Measurements from ENCODE around the gene CCDC196.
A peak's percentile ranks its signal among the peaks of the same experiment; 100 is the strongest.

Gene CCDC196, protein sequence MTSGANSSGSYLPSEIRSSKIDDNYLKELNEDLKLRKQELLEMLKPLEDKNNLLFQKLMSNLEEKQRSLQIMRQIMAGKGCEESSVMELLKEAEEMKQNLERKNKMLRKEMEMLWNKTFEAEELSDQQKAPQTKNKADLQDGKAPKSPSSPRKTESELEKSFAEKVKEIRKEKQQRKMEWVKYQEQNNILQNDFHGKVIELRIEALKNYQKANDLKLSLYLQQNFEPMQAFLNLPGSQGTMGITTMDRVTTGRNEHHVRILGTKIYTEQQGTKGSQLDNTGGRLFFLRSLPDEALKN

DNA sequence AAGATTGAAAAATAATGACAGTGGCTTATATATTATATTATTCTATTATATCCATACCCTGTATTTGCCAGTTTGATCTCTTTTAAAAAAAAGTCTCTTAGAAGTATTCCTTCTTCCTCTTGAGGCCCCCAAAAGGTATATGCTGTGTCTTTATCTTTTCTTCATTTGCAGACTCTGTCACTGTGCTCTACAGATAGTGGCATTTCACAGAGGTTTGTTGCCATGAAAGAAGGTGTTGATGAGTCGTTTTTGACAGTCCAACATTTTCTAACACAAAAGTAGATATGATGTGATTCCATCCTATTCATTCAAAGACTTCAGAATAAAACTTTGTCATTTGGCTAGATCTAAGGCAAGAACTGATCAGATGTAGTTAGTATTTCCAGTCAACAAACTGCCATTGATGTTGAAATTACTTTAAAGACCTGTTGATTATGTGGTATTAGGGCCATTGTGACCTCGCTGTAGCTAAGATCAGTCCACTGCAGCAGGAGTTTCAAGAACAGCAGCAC is at the start of gene CCDC196:
Gene CCDC196 (plus strand): TSS at position 462 of the 512 bp plus-strand sequence. CDS start 132 bp downstream, outside the sequence.
- H3K4me1 Mint-ChIP-seq = no peaks in the 10 kb centered on the region
- peaks cover 20% of the 10 kb centered on the region for H3K27me3 Mint-ChIP-seq (ENCODE audit: low read depth, poor library complexity)
- H3K36me3 Mint-ChIP-seq (ENCODE audit: low read depth) = no peaks in the 10 kb centered on the region
- no peak for DNase-seq
- no peak for TF ChIP-seq CTCF (IDR thresholded peaks at IDR 0.05)
- no peak within 1 kb of the TSS for H3K4me3 Mint-ChIP-seq
- no peak within 1 kb of the TSS for H3K27ac Mint-ChIP-seq
- H3K9me3 Mint-ChIP-seq = no peaks in the 10 kb centered on the region

DNA sequence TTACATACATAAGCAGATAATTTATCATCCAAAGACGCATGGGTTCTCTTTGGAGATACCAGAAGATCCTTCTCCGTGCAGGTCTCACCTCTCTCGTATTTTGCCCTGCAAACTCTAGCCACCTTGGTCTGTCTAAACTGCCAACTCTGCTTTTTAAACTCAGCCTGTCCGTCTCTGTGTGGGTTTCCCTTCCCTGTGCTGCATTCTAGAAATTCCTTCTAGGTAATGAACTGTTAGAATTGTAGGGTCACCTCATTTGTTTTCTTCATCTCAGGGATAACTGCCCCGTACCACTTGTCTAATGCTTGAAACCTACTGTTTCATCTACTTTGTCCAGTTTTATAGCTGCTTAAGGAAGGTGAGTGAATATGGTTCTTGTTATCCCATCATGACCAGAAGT is 45.4 kb upstream of the CCDC196 start:
- Mint-ChIP-seq H3K27me3 (ENCODE audit: low read depth, poor library complexity) (no peaks in the 10 kb centered on the region), H3K4me1 (peaks cover 24% of the 10 kb centered on the region), H3K36me3 (ENCODE audit: low read depth) (peaks cover 19% of the 10 kb centered on the region), H3K9me3 (peaks cover 40% of the 10 kb centered on the region), H3K4me3 (no peak overlapping the region), H3K27ac (no peak overlapping the region)
- no peak for TF ChIP-seq CTCF (IDR thresholded peaks at IDR 0.05)
- no peak for DNase-seq

DNA sequence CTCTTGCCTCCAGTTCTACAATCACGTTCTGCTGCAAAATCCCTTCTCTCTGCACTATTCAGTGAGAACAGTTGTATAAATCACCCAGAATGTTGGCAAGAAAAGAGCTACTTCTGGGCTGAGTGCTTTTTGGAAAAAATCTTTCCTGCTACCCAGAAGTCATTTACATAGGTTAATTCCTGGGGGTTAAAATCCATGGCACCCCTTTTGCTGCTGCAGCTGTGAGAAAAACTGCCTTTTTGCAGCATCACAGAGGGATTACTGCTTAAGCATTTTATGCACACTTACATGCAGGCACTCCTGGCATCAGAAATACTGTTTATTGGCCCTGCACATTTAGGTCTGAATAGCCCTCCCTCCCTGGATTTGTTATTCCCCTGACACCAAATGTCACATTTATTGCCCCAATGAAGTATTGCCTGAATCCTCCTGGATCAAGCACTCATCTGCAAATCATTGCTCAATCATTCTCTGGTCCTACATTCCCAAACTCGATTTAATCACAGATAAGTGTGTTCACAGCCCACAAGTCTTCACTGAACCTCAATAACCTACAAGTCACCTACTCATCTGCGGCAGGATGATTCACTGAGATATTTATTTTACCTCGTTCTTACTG is 43.1 kb upstream of the CCDC196 start:
- peaks cover 3% of the 10 kb centered on the region for H3K27me3 Mint-ChIP-seq (ENCODE audit: low read depth, poor library complexity)
- H3K27ac Mint-ChIP-seq = peak overlapping the region; percentile 25
- H3K4me3 Mint-ChIP-seq = peak overlapping the region; percentile 26
- DNase-seq = peak; percentile 10
- H3K9me3 Mint-ChIP-seq = peaks cover 32% of the 10 kb centered on the region
- peaks cover 24% of the 10 kb centered on the region for H3K4me1 Mint-ChIP-seq
- H3K36me3 Mint-ChIP-seq (ENCODE audit: low read depth) = peaks cover 19% of the 10 kb centered on the region
- no peak for TF ChIP-seq CTCF (IDR thresholded peaks at IDR 0.05)

DNA sequence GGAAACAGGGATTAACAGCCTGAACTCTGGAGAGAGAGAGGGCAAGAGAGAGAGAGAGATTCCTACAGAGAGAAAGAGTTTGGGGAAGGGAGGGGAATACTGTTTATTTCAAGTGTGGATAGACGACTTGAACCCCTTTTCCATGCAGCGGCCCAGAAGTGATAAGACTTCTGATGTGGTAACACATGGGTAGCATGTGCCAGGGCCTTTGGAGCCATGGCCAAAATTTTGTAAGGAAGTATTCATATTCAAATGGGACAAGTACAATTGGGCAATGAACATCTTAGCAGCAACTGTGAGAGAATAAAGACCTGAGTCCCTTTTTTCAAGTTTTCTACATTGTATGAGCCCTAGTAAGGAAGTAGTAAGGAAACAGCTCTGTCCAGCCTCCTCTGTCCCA is 42.4 kb upstream of the CCDC196 start:
- DNase-seq = no peak
- peaks cover 26% of the 10 kb centered on the region for H3K9me3 Mint-ChIP-seq
- peaks cover 24% of the 10 kb centered on the region for H3K4me1 Mint-ChIP-seq
- no peak overlapping the region for H3K4me3 Mint-ChIP-seq
- TF ChIP-seq CTCF (IDR thresholded peaks at IDR 0.05) = no peak
- H3K36me3 Mint-ChIP-seq (ENCODE audit: low read depth) = peaks cover 16% of the 10 kb centered on the region
- H3K27me3 Mint-ChIP-seq (ENCODE audit: low read depth, poor library complexity) = peaks cover 3% of the 10 kb centered on the region
- H3K27ac Mint-ChIP-seq = no peak overlapping the region

DNA sequence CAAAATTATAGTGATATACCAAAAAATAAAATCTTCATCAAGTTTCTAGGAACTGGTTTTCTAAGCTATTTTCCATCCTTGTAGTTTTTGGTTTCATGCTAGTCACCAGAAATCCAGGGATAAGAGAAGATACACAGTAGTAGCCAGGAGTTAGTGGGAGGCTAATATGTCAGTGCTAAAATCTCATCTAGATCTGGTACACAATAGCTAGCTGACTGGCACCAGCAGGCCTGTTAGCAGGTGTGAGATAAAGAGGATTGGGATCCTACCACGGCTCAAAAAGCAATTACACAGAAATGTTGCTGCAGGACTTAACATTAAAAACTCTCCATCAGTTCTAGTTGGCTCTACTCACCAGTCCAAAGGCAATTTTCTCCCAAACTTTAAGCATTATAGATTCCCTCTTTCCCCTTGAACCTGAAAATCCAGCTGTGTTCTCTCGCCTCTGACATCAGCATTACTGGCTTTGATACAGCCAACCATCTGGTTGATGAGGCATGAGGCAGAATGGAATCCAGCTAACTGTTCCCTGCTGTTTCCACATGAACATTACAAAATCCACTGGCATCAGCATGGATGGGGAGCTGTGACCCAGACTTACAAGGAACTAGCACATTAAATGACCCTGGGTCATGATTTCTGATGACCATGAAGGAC is 41.8 kb upstream of the CCDC196 start:
- Mint-ChIP-seq H3K27me3 (ENCODE audit: low read depth, poor library complexity) (peaks cover 3% of the 10 kb centered on the region), H3K9me3 (peaks cover 21% of the 10 kb centered on the region), H3K36me3 (ENCODE audit: low read depth) (peaks cover 14% of the 10 kb centered on the region), H3K4me3 (no peak overlapping the region), H3K4me1 (peaks cover 24% of the 10 kb centered on the region), H3K27ac (peak overlapping the region; percentile 64)
- no peak for DNase-seq
- TF ChIP-seq CTCF (IDR thresholded peaks at IDR 0.05) = no peak
